ENCODE measurements around the gene SYT8.

Gene SYT8

DNA sequence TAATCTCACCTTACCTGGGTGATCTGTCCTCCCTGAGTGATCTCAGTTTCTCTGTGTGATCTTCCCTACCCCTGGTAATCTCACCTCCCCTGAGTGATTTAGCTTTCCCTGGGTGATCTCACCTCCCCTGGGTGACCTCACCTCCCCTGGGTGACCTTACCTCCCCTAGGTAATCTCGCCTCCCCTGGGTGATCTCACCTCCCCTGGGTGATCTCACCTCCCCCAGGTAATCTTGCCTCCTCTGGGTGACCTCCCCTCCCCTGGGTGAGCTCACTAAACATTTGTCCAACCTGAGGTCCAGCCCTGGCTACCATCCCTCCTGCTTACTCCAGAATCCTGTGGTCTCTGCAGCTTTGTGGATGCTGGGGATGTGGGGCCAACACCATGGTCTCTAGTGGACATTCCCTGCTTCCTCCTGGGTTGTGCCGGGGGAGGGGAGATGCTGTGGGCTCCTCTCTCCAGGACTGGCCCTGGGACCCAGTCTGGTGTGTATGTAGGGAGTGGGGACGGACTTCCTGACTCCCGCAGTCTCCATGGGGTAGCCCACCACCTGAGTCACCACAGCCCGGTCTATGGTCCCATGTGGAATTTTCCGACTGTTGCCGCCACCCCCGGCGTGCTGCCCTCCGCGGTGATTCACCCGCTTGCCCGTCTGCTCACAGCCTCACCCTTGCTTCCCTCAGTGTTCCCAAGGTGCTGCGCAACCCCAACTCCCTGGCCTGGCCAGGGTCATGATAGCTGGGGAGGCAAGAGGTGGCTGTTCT lies 28.0 kb downstream of the SYT8 start:
- H3K36me3 ChIP-seq (ENCODE audit: control insufficient read depth, insufficient read depth, low read length): 0 out of 2 replicates have a peak, but pooled peaks cover 3% of the 10 kb centered on the region
- no peaks in the 10 kb centered on the region for H3K9me3 ChIP-seq (ENCODE audit: control insufficient read depth, insufficient read depth, low read length)
- DNase-seq (ENCODE audit: low read depth, low spot score): no peak
- WGBS (ENCODE audit: insufficient coverage, insufficient read length): no CpG with 5 or more reads among the region's 14 CpGs
- H3K27ac ChIP-seq (ENCODE audit: low read length): no peak overlapping the region
- H3K4me3 ChIP-seq (ENCODE audit: low read length): no peak overlapping the region
- no peaks in the 10 kb centered on the region for H3K27me3 ChIP-seq (ENCODE audit: control insufficient read depth, insufficient read depth, low read length)
- H3K4me1 ChIP-seq (ENCODE audit: control insufficient read depth, insufficient read depth, low read length): peaks cover 7% of the 10 kb centered on the region

GRCh38 chr11:1863352-1864216 lies 28.8 kb downstream of the SYT8 start:
- Histone ChIP-seq H3K9me3 (ENCODE audit: control insufficient read depth, insufficient read depth, low read length) (no peaks in the 10 kb centered on the region), H3K27ac (ENCODE audit: low read length) (no peak overlapping the region), H3K27me3 (ENCODE audit: control insufficient read depth, insufficient read depth, low read length) (no peaks in the 10 kb centered on the region), H3K36me3 (ENCODE audit: control insufficient read depth, insufficient read depth, low read length) (0 out of 2 replicates have a peak, but pooled peaks cover 3% of the 10 kb centered on the region), H3K4me1 (ENCODE audit: control insufficient read depth, insufficient read depth, low read length) (peaks cover 7% of the 10 kb centered on the region), H3K4me3 (ENCODE audit: low read length) (no peak overlapping the region)
- DNase-seq (ENCODE audit: low read depth, low spot score): no peak
- WGBS (ENCODE audit: insufficient coverage, insufficient read length): no CpG with 5 or more reads among the region's 27 CpGs

- 0 out of 2 replicates have a peak, but pooled peaks cover 3% of the 10 kb centered on the region for H3K36me3 ChIP-seq (ENCODE audit: control insufficient read depth, insufficient read depth, low read length)
- no peak overlapping the region for H3K4me3 ChIP-seq (ENCODE audit: low read length)
- no peak overlapping the region for H3K27ac ChIP-seq (ENCODE audit: low read length)
- WGBS (ENCODE audit: insufficient coverage, insufficient read length): no CpG with 5 or more reads among the region's 18 CpGs
- peaks cover 7% of the 10 kb centered on the region for H3K4me1 ChIP-seq (ENCODE audit: control insufficient read depth, insufficient read depth, low read length)
- DNase-seq (ENCODE audit: low read depth, low spot score): no peak
- H3K9me3 ChIP-seq (ENCODE audit: control insufficient read depth, insufficient read depth, low read length): no peaks in the 10 kb centered on the region
- H3K27me3 ChIP-seq (ENCODE audit: control insufficient read depth, insufficient read depth, low read length): no peaks in the 10 kb centered on the region
These were observed 29.4 kb downstream of the SYT8 start for GRCh38 chr11:1864231-1864630.

DNA sequence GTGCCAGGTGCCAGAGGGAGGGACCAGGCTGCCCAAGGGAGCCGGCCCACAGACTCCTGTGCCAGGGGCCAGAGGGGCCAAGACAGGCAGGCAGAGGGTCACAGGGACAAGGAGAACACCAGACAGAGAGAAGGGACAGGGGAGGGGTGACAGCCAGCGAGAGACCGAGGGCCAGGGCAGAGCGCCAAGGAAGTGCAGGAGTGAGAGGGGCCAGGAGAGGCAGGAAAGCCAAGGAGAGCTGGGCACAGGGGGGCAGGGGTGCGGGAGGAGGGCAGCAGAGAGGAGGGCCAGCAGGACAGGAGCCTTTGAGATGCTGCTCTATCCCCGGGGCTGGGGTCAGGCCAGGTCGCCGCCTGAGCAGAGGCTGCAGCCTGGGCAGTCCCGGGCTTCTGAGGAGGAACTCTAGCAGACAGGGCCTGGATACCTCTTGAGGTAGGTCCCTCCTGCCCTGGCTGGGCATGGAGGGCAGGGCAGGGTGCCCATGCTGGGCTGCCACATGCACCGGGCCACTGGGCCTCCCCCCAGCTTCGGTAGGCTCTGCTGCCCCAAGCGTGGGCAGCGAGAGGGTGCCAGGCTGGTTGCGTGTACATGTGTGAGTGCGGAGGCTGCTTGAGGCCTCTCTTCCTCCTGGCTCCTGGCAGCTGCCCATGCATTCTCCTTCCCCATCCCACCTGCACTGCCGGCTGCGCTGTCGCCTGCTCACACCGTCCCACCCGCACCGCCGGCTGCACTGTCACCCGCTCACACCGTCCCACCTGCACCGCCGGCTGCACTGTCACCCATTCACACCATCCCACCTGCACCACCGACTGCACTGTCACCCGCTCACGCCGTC lies 30.3 kb downstream of the SYT8 start:
- Histone ChIP-seq H3K27ac (ENCODE audit: low read length) (no peak overlapping the region), H3K9me3 (ENCODE audit: control insufficient read depth, insufficient read depth, low read length) (no peaks in the 10 kb centered on the region), H3K27me3 (ENCODE audit: control insufficient read depth, insufficient read depth, low read length) (no peaks in the 10 kb centered on the region), H3K4me3 (ENCODE audit: low read length) (no peak overlapping the region), H3K36me3 (ENCODE audit: control insufficient read depth, insufficient read depth, low read length) (0 out of 2 replicates have a peak, but pooled peaks cover 3% of the 10 kb centered on the region), H3K4me1 (ENCODE audit: control insufficient read depth, insufficient read depth, low read length) (peaks cover 7% of the 10 kb centered on the region)
- no peak for DNase-seq (ENCODE audit: low read depth, low spot score)
- WGBS (ENCODE audit: insufficient coverage, insufficient read length): no CpG with 5 or more reads among the region's 30 CpGs

GRCh38 chr11:1866226-1866625 lies 31.4 kb downstream of the SYT8 start:
- WGBS (ENCODE audit: insufficient coverage, insufficient read length): no CpG with 5 or more reads among the region's 8 CpGs
- DNase-seq (ENCODE audit: low read depth, low spot score): no peak
- Histone ChIP-seq H3K4me1 (ENCODE audit: control insufficient read depth, insufficient read depth, low read length) (peaks cover 7% of the 10 kb centered on the region), H3K27me3 (ENCODE audit: control insufficient read depth, insufficient read depth, low read length) (no peaks in the 10 kb centered on the region), H3K9me3 (ENCODE audit: control insufficient read depth, insufficient read depth, low read length) (no peaks in the 10 kb centered on the region), H3K27ac (ENCODE audit: low read length) (no peak overlapping the region), H3K4me3 (ENCODE audit: low read length) (no peak overlapping the region), H3K36me3 (ENCODE audit: control insufficient read depth, insufficient read depth, low read length) (0 out of 2 replicates have a peak, but pooled peaks cover 3% of the 10 kb centered on the region)

- Histone ChIP-seq H3K9me3 (ENCODE audit: control insufficient read depth, insufficient read depth, low read length) (no peaks in the 10 kb centered on the region), H3K27ac (ENCODE audit: low read length) (no peak overlapping the region), H3K4me1 (ENCODE audit: control insufficient read depth, insufficient read depth, low read length) (peaks cover 7% of the 10 kb centered on the region), H3K36me3 (ENCODE audit: control insufficient read depth, insufficient read depth, low read length) (0 out of 2 replicates have a peak, but pooled peaks cover 3% of the 10 kb centered on the region), H3K4me3 (ENCODE audit: low read length) (no peak overlapping the region), H3K27me3 (ENCODE audit: control insufficient read depth, insufficient read depth, low read length) (no peaks in the 10 kb centered on the region)
- DNase-seq (ENCODE audit: low read depth, low spot score): no peak
- no CpG with 5 or more reads among the region's 15 CpGs for WGBS (ENCODE audit: insufficient coverage, insufficient read length)
These were observed 32.0 kb downstream of the SYT8 start for GRCh38 chr11:1866776-1867175.

GRCh38 chr11:1867381-1867780 lies 32.6 kb downstream of the SYT8 start:
- Histone ChIP-seq H3K9me3 (ENCODE audit: control insufficient read depth, insufficient read depth, low read length) (no peaks in the 10 kb centered on the region), H3K27ac (ENCODE audit: low read length) (no peak overlapping the region), H3K36me3 (ENCODE audit: control insufficient read depth, insufficient read depth, low read length) (0 out of 2 replicates have a peak, but pooled peaks cover 3% of the 10 kb centered on the region), H3K4me3 (ENCODE audit: low read length) (no peak overlapping the region), H3K27me3 (ENCODE audit: control insufficient read depth, insufficient read depth, low read length) (no peaks in the 10 kb centered on the region), H3K4me1 (ENCODE audit: control insufficient read depth, insufficient read depth, low read length) (peaks cover 7% of the 10 kb centered on the region)
- no CpG with 5 or more reads among the region's 8 CpGs for WGBS (ENCODE audit: insufficient coverage, insufficient read length)
- no peak for DNase-seq (ENCODE audit: low read depth, low spot score)

DNA sequence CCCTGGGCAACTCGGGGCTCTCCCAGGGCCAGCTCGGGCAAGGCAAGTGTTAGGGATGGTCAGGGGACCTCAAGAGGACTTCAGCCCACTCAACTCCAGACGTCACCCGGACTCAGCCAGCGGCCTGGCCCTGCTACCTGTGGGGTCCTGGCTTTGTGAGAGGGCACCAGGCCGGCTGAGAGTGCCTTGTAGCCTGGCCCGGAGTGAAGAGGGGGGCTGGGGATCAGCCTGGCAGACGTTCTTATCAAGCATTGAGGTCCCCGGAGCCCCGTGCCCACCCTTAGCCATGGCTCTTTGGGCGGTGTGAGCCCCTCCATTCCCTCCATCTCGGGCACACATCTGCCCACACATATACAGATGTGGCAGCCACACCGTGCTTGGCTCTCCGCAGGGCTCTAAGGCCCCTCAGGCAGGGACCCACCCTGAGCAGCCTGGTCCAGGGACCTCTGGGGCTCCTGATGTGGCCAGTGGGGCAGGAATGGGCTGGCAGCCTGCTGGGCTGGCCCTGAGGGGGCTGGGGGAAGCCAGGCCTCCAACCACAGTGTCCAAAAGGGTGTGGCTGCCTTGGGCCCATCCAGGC lies 33.4 kb downstream of the SYT8 start:
- 0 out of 2 replicates have a peak, but pooled peaks cover under 1% of the 10 kb centered on the region for H3K36me3 ChIP-seq (ENCODE audit: control insufficient read depth, insufficient read depth, low read length)
- H3K4me3 ChIP-seq (ENCODE audit: low read length): no peak overlapping the region
- no peak overlapping the region for H3K27ac ChIP-seq (ENCODE audit: low read length)
- DNase-seq (ENCODE audit: low read depth, low spot score): no peak
- H3K4me1 ChIP-seq (ENCODE audit: control insufficient read depth, insufficient read depth, low read length): peaks cover 5% of the 10 kb centered on the region
- no CpG with 5 or more reads among the region's 14 CpGs for WGBS (ENCODE audit: insufficient coverage, insufficient read length)
- H3K9me3 ChIP-seq (ENCODE audit: control insufficient read depth, insufficient read depth, low read length): no peaks in the 10 kb centered on the region
- no peaks in the 10 kb centered on the region for H3K27me3 ChIP-seq (ENCODE audit: control insufficient read depth, insufficient read depth, low read length)

DNA sequence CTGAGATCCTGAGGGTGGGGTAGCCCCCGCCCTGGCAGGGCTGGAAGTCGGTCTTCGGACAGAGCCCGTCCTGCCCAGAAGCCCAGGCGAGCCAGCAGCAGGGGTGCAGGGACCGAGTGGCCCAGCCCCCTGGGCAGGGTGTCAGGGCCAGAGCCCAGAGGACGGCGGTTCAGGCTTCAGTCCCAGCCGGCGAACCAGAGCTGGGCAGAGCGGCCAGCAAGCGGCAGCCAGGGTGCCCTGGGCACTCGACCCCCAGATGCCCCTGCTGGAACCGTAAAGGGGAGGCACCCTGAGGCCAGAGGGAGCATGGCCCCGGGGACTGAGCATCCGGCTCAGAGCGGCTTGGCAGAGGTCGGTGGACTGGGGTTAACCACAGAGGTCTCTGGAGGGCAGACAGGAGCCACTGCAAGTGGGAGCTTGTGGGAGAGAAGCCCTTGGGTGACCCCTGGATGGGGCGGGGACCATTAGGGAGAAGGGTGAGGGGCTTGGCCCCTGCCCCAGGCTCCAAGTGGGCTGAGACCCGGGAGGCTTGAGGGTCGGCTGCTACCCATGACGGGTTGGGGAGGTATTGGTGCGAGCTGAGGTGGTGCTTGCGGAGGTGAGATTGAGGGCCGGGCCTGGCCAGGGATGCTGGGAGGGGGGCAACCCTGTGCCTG lies 34.0 kb downstream of the SYT8 start:
- Histone ChIP-seq H3K4me1 (ENCODE audit: control insufficient read depth, insufficient read depth, low read length) (no peaks in the 10 kb centered on the region), H3K27ac (ENCODE audit: low read length) (no peak overlapping the region), H3K4me3 (ENCODE audit: low read length) (no peak overlapping the region), H3K9me3 (ENCODE audit: control insufficient read depth, insufficient read depth, low read length) (no peaks in the 10 kb centered on the region), H3K27me3 (ENCODE audit: control insufficient read depth, insufficient read depth, low read length) (no peaks in the 10 kb centered on the region), H3K36me3 (ENCODE audit: control insufficient read depth, insufficient read depth, low read length) (no peaks in the 10 kb centered on the region)
- DNase-seq (ENCODE audit: low read depth, low spot score): no peak
- WGBS (ENCODE audit: insufficient coverage, insufficient read length): no CpG with 5 or more reads among the region's 25 CpGs
